Activated naive CD8-positive, alpha-beta T cell treated with anti-CD3 and anti-CD28 coated beads for 36 hours (primary cell): ENCODE results near the gene TRIP13. TPM values are rescaled to one million over a fixed set of nuclear protein-coding genes. Genes with fewer than 3 reads are reported as not detected.
A peak's percentile ranks its signal among the peaks of the same experiment; 100 is the strongest.
"Not testable (repeated sequence)": the region's sequence is repeated elsewhere in the genome, so short reads cannot be mapped to it uniquely, and the experiment has no call there.

Experiments
- DNase-seq: peaks from one replicate; pipeline ENCODE4 v3.0.0; 2021
- H3K27ac Mint-ChIP-seq: one replicate; pipeline ENCODE4 v1.8.0; 2022; ENCODE audit warnings: mild to moderate bottlenecking, moderate library complexity, mixed read lengths
- H3K27me3 Mint-ChIP-seq: one replicate; pipeline ENCODE4 v1.8.0; 2022; ENCODE audit warnings: mild to moderate bottlenecking, mixed read lengths
- H3K36me3 Mint-ChIP-seq: one replicate; pipeline ENCODE4 v1.8.0; 2021; ENCODE audit warnings: mild to moderate bottlenecking, mixed read lengths
- H3K4me1 Mint-ChIP-seq: one replicate; pipeline ENCODE4 v1.8.0; 2021; ENCODE audit warnings: mixed read lengths
- H3K4me3 Mint-ChIP-seq: one replicate; pipeline ENCODE4 v1.8.0; 2022; ENCODE audit warnings: mild to moderate bottlenecking, moderate library complexity, mixed read lengths
- H3K9me3 Mint-ChIP-seq: one replicate; pipeline ENCODE4 v1.8.0; 2022; ENCODE audit warnings: mixed read lengths
- total RNA-seq, 2 experiments: library from RNA; stranded (reverse); gene quantifications; one replicate each; pipeline ENCODE4 v1.2.3, GENCODE V29; 2021

TRIP13 gene
- total RNA-seq, 2 experiments from 2014 or later = 44.2 to 44.6 TPM

DNA sequence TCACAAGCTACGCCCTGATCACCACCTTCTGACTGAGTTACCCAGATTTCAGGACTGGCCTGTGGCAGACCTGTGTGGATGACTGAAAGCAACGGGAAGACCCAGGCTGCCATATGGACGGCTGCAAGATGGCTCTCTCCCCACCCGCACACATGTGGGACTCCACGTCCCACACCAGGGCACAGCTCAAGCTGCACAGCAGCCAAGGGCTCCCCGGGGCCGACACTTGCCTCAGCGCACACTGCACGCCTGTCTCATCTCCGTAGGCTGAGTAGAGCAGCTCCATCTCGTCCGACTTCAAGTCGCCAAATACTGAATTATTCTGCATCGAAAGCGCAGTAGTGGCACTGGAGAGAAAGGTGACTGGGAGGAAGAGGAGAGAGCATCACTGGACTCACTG lies 14.6 kb upstream of the TRIP13 start:
- Mint-ChIP-seq H3K36me3 (peaks cover 46% of the 10 kb centered on the region), H3K9me3 (peaks cover 11% of the 10 kb centered on the region), H3K27me3 (peaks cover 5% of the 10 kb centered on the region), H3K4me1 (peaks cover 13% of the 10 kb centered on the region), H3K27ac (no peak overlapping the region), H3K4me3 (no peak overlapping the region)
- DNase-seq = no peak

DNA sequence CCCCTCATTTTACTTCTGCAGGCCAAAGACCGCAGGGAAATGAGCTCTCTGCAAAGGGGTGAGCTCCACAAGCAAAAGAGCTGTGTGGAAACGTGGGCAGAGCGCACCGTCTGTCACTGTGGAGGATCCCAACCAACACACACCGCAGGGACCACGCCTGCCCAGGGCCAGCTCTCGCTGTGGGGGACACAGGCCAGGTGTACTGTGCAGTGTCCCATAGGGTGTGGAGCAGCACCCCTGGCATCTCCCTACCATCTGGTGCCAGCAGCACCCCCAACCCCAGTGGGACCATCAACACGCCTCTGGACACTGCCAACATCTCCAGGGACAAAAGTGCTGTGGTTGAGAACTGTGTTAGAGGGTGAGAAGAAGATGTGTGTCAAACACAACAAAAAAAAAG lies 14.0 kb upstream of the TRIP13 start:
- not testable (repeated sequence) for H3K27me3 Mint-ChIP-seq, H3K27ac Mint-ChIP-seq, DNase-seq, H3K4me3 Mint-ChIP-seq
- Mint-ChIP-seq H3K4me1 (peaks cover 17% of the 10 kb centered on the region), H3K36me3 (peaks cover 49% of the 10 kb centered on the region), H3K9me3 (peaks cover 14% of the 10 kb centered on the region)

DNA sequence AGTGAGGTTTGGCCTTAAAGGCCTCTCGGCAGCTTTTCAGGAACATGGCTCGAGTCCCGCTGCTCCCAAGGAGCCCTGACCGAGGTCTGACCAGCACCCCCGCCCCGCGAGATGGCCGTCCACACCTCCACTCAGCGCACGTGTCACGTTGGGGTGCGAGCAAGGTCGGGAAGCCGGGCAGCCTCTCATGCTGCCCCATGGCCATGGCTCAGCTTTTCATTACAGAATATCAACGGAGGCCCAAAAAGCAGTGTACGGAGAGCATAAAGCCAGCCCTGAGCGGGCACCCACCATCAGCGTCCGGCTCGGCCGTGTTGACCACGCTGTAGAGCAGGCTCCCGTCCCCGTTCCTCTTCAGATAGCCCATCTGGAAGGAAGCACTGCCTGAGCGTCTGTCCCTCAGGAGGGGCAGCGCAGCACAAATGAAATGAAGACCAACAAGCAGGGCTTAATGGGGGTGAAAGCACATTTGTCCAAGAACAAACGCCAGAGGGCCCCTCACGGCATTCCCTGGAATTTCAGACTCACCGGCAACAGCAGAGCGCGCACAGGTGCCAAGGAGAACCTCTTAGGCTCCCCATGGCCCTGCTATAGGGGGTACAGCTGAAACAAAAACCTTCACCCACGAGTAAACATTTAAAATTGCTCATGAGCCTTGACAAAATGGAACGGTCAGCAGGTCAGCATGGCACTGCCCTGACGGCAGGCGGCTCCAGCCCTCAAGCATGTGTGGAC lies 11.7 kb upstream of the TRIP13 start:
- H3K4me1 Mint-ChIP-seq = peaks cover 17% of the 10 kb centered on the region

DNA sequence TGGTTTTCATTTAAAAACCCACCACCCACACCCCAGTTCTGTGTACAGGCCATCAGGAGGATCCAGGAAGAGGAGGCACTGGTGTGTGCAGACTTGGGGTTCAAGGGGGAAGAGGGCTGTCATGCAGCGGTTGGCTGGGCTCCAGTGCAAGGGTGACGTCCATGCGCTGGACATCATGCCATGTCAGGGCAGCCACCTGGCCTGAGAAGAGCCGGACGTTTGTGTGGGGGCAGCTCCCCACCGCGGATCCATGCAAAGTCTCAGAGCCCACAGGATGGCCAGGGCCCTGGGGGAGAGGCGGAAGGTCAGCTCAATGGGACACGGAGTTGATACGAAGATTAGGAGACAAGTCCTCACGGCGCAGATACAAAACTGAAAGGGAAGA lies 11.1 kb upstream of the TRIP13 start:
- Mint-ChIP-seq H3K27me3 (peaks cover 5% of the 10 kb centered on the region), H3K9me3 (peaks cover 14% of the 10 kb centered on the region), H3K4me1 (peaks cover 17% of the 10 kb centered on the region), H3K36me3 (peaks cover 56% of the 10 kb centered on the region), H3K27ac (peak overlapping the region; percentile 72), H3K4me3 (no peak overlapping the region)
- no peak for DNase-seq

More for the DNA sequence above, 11.7 kb upstream of the TRIP13 start:
- H3K4me3 Mint-ChIP-seq = no peak overlapping the region
- no peak for DNase-seq
- no peak overlapping the region for H3K27ac Mint-ChIP-seq
- H3K9me3 Mint-ChIP-seq = peaks cover 14% of the 10 kb centered on the region
- peaks cover 5% of the 10 kb centered on the region for H3K27me3 Mint-ChIP-seq
- H3K36me3 Mint-ChIP-seq = peaks cover 54% of the 10 kb centered on the region

DNA sequence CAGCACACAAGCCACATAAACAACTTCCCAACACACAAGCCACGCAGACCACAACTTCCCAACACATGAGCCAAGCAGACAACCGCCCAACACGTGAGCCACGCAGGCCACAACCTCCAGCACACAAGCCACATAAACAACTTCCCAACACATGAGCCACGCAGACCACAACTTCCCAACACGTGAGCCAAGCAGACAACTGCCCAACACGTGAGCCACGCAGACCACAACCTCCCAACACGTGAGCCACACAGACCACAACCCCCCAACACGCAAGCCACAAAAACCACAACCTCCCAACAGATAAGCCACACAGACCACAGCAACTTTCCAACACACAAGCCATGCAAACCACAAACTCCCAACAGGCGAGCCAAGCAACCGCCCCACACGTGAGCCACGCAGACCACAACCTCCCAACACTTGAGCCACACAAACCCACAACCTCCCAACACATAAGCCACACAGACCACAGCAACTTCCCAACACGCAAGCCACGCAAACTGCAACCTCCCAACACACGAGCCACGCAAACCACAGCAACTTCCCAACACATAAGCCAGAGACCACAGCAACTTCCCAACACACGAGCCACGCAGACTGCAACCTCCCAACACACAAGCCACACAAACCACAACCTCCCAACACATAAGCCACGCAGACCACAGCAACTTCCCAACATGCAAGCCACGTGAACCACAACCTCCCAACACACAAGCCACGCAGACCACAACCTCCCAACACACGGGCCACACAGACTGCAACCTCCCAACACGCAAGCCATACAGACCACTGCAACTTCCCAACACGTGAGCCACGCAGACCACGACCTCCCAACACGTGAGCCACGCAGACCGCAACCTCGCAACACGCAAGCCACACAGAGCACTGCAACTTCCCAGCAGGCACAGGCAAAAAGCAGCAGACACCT lies 10.2 kb upstream of the TRIP13 start:
- peaks cover 65% of the 10 kb centered on the region for H3K36me3 Mint-ChIP-seq
- H3K9me3 Mint-ChIP-seq = peaks cover 14% of the 10 kb centered on the region
- peaks cover 5% of the 10 kb centered on the region for H3K27me3 Mint-ChIP-seq
- peak overlapping the region; percentile 55 for H3K4me3 Mint-ChIP-seq
- no peak for DNase-seq
- peaks cover 17% of the 10 kb centered on the region for H3K4me1 Mint-ChIP-seq
- peak overlapping the region; percentile 66 for H3K27ac Mint-ChIP-seq

DNA sequence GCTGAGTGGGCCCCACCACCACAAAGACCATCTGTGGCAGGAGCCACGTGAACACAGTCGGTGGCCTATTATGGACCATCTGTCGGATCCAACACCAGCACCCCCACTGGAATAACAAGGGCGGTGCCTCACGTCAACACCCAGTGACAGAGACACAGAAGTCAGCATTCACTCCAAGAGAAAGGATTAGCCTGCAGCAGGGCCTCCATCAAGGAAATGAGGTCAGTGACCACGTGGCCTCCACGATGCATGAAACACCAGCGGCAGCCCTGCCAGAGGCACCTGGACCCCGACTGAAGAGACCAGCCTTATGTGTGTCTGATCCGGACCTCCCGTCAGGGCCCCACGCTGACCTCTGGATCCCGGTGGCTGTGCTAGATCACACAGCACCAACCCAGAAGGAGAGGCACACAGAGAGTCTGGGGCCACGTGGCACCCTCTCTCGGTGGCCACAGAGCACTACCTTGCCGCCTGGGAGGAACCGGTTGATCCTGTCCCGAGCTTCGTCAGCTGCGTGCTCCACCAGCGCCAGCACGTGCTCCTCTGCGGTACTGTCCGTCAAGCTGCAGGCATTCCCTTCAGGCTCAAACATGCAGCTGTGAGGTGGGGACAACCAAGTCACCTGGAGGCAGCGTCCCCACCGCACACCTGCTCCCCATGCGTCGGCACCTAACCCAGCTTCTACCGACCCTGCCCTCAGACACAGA lies 9.1 kb upstream of the TRIP13 start:
- Mint-ChIP-seq H3K36me3 (peaks cover 66% of the 10 kb centered on the region), H3K4me1 (peaks cover 20% of the 10 kb centered on the region), H3K27me3 (peaks cover 5% of the 10 kb centered on the region), H3K9me3 (peaks cover 14% of the 10 kb centered on the region), H3K4me3 (no peak overlapping the region), H3K27ac (peak overlapping the region; percentile 66)
- DNase-seq = no peak

DNA sequence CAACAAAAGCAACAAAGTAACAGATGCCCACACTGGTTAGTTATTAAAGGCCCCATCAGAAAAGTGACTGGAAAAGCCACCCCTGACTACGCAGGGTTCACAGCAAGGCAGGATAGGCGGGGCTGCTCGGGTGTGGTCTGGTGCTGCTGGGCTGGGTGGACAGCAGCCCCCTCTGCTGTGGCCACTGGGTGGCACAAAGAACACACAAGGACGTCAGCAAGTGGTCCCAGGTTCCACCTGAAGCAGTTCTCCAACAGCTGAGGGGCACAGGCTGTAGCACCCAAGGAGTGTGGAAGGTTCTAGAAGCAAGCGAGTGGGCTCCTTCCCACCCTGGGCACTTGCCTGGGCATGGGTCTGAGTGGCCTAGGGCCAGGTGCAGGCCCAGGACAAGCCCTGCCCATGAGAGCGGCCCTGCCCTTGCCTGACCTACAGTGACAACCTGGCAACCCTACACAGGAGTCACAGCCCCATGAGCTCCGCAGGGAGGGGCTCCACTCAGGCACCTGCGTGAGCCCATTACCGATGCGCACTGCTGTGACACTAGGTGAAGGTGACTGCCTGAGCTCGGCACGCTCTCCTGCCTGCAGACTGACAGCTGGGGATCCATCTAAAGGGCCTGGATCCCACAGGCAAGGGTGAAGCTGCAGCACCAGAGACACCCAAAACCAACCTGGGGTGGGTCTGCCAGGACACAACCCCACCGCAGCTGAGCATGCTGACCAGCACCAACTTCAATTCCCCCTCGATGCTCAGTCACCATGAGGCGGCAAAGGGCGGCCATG lies 8.1 kb upstream of the TRIP13 start:
- Mint-ChIP-seq H3K9me3 (peaks cover 14% of the 10 kb centered on the region), H3K36me3 (peaks cover 69% of the 10 kb centered on the region), H3K27me3 (peaks cover 5% of the 10 kb centered on the region), H3K27ac (no peak overlapping the region), H3K4me1 (peaks cover 21% of the 10 kb centered on the region), H3K4me3 (no peak overlapping the region)
- no peak for DNase-seq

DNA sequence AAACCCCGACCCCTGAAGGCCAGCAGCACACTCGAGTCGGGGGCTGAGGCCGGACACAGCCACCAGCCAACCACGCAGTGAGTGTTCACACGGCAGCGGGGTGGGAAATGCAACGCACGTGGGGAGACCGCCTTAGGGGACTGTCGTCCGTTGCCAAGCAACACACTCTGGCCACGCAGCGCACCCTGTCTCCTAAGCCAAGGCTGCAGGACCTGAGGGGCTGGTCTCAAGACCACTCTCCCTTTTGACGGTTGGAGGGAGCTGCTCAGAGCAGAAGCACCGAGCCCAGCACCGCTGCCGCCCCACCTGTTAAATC lies 7.6 kb upstream of the TRIP13 start:
- H3K4me3 Mint-ChIP-seq = no peak overlapping the region
- peaks cover 74% of the 10 kb centered on the region for H3K36me3 Mint-ChIP-seq
- peaks cover 5% of the 10 kb centered on the region for H3K27me3 Mint-ChIP-seq
- peaks cover 14% of the 10 kb centered on the region for H3K9me3 Mint-ChIP-seq
- peaks cover 24% of the 10 kb centered on the region for H3K4me1 Mint-ChIP-seq
- DNase-seq = no peak
- no peak overlapping the region for H3K27ac Mint-ChIP-seq

DNA sequence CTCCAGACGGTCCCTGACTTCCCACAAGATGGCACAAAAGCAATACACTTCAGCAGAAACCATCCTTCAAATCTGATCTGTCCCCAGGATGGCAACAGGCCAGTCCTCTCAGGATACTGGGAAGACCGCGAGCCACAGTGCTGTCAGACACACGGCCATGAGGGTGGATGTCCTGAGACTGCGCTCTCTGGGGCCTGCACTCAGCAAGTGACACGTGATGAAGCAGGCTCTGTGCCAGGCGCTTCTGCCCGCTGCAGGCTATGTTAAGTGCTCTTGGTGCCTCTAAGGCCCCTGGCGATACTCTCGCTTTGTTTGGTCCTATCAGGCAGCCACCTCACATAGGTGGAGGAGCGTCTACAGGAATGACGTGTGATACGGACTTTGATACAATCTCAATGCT lies 7.2 kb upstream of the TRIP13 start:
- peaks cover 14% of the 10 kb centered on the region for H3K9me3 Mint-ChIP-seq
- no peak overlapping the region for H3K27ac Mint-ChIP-seq
- H3K4me1 Mint-ChIP-seq = peaks cover 24% of the 10 kb centered on the region
- DNase-seq = no peak
- peaks cover 76% of the 10 kb centered on the region for H3K36me3 Mint-ChIP-seq
- peaks cover 5% of the 10 kb centered on the region for H3K27me3 Mint-ChIP-seq
- H3K4me3 Mint-ChIP-seq = no peak overlapping the region

DNA sequence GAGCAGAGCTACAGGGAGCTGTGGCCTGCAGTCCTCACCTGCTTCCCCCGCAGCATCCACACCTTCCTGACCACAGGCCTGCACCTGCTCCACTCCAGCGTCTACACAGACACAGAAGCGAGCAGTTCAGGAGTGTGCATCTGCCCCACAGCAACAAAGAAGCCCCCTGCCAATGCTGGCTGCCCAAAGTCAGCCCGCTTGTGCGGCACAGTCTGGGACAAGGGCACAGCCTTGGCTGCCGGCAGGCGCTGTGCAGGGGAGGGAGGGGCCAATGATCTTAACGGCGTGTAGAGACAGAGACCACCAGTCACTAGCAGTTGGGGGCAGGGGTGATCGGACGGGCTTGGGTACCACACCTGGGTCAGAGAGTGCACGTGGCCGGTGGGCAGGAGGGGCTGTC lies 6.6 kb upstream of the TRIP13 start:
- Mint-ChIP-seq H3K27me3 (peaks cover 5% of the 10 kb centered on the region), H3K36me3 (peaks cover 74% of the 10 kb centered on the region), H3K9me3 (peaks cover 14% of the 10 kb centered on the region), H3K27ac (no peak overlapping the region), H3K4me1 (peaks cover 27% of the 10 kb centered on the region), H3K4me3 (no peak overlapping the region)
- no peak for DNase-seq

DNA sequence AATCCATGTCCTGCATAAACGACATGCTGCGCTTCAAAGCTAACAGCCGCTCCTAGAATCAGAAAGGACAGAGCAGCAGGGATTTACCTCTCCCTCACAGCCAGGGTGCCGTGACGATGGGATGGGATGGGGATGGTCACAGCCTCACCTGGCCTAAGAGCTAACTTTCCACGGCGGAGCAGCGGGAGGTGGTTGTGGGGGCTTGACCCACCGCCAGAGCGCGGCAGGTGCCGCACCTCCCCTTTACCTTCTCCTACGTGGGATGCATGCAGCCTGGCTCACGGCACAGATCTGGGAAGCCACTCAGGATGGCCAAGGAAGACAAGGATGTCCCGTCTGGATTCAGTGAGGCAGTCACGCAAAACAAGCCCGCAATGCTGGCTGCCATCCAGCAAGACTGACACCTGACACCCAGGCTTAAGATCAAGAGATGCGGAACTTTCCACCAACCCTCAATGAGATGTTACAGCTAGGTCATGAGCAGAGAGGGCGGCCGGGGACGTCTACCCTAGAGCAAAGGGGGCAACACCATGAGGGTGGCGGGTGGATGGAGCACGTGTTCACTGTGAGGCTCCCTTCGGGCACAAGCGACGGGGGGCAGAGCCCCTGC lies 5.9 kb upstream of the TRIP13 start:
- H3K27ac Mint-ChIP-seq = no peak overlapping the region
- peaks cover 28% of the 10 kb centered on the region for H3K4me1 Mint-ChIP-seq
- peaks cover 5% of the 10 kb centered on the region for H3K27me3 Mint-ChIP-seq

DNA sequence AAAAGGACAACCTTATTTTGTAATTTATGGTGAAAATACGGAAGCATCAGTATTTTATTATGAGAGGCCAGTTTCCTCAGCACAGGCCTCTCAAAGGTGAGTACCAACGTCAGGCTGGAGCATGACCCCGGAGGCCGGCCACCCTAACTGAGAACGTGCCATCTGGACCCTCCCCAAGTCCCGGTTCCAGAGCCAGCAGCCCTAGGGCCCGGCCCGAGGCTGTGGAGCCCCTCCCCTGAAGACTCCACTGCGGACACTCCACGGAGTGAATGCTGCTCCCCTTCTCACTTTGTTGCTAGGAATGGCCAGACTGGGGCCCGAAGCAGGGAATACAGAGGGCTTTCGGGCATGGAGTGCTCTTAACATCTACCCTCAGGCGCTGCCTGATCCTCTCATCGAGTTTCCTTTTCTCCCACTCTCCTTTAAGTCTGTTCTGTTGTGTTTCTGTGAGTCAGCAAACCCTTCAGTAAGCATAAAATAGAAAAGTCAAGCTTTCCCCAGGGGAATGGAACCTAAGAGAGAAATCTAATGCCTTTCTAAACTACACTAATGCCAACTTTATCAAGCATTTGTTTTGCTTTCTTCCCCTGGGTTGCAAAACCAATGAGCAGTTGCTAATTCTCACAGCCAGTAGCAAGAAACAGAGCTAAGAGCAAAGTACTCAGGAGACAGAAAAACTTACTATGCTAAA lies 4.6 kb upstream of the TRIP13 start:
- no peak overlapping the region for H3K4me3 Mint-ChIP-seq

More for the DNA sequence above, 5.9 kb upstream of the TRIP13 start:
- Mint-ChIP-seq H3K9me3 (peaks cover 14% of the 10 kb centered on the region), H3K36me3 (peaks cover 72% of the 10 kb centered on the region), H3K4me3 (no peak overlapping the region)
- DNase-seq = no peak

DNA sequence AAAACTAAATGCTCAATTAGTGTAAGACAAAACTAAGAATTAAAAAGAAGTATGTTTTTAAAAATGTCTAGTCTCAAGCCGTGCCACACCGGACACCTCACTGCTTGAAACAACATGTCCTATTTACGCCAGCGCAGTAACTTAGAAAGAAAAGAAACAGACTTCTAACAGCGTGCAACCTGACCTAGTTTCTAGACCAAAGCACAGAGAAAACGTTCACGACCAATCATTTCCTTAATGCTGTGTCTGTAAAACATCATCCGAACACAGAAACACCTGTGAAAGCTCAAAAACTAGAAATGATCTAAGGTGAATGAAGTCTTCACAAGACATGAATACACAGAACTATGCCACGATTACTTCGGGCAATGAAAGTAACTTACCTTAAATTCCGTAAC lies 4.0 kb upstream of the TRIP13 start:
- Mint-ChIP-seq H3K27me3 (no peaks in the 10 kb centered on the region), H3K27ac (no peak overlapping the region), H3K36me3 (peaks cover 60% of the 10 kb centered on the region), H3K9me3 (no peaks in the 10 kb centered on the region), H3K4me1 (peaks cover 18% of the 10 kb centered on the region), H3K4me3 (no peak overlapping the region)
- no peak for DNase-seq

More for the DNA sequence above, 4.6 kb upstream of the TRIP13 start:
- H3K27ac Mint-ChIP-seq = no peak overlapping the region
- H3K4me1 Mint-ChIP-seq = peaks cover 19% of the 10 kb centered on the region
- no peaks in the 10 kb centered on the region for H3K27me3 Mint-ChIP-seq
- H3K9me3 Mint-ChIP-seq = peaks cover 3% of the 10 kb centered on the region
- H3K36me3 Mint-ChIP-seq = peaks cover 61% of the 10 kb centered on the region
- DNase-seq = no peak
